SK-N-MC (cell line): Measurements from ENCODE around the gene DBN1.

Experiments used
- EZH2 ChIP-seq: fragments of 200-600 bp; sonication (generic); IDR thresholded peaks from one replicate; pipeline ENCODE4 v1.6.1; 2017; ENCODE audit warnings: antibody characterized with exemption
- FOXP2 ChIP-seq: optimal IDR thresholded peaks from 2 replicates; pipeline ENCODE3; 2011; ENCODE audit warnings: mild to moderate bottlenecking, moderate library complexity; ENCODE audit not compliant: insufficient read depth; ENCODE audit errors: extremely low read length, control extremely low read depth
- POLR2AphosphoS5 ChIP-seq: IDR thresholded peaks from 2 replicates; pipeline ENCODE4 v1.6.1; 2012; ENCODE audit warnings: mild to moderate bottlenecking, low read depth, low read length, borderline replicate concordance

DNA sequence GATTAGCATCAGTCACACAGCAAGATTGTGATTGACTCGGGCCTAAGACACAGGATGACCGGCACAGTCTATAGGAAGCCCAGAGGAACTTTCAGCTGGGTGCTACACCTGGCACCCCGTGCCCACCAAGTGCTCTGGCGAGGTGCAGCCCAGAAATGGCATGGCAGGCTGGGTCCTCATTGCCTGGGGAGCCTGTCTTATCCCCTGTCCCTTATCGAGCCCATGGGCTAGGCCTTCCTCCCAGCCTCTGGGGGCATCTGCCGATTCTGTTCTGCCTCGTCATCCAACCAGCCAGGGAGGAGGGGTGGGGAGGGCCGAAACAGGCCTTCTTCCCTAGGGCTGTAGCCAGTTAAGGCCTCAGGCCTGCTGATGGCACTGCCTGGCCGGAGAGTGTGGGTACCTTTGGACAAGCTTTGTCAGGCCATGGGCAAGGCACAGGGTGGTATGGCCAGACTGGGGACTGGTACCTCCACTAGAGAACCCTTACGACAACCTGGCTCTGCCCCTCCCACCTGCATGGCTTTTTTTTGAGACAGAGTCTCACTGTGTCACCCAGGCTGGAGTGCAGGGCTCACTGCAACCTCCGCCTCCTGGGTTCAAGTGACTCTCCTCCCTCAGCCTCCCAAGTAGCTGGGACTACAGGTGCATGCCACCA lies 45.4 kb downstream of the DBN1 start:
- TF ChIP-seq POLR2AphosphoS5 = no peak
- TF ChIP-seq EZH2 = no peak
- TF ChIP-seq FOXP2 = no peak
